OCI-LY7 (cell line): Measurements from ENCODE around the gene ARF3. TPM values are rescaled to one million over a fixed set of nuclear protein-coding genes. Genes with fewer than 3 reads are reported as not detected.

Experiments used
- BruUV-seq: library from RNA; stranded (reverse); fragments of 400-500 nt; replicated peaks from 2 replicates; lab custom pipeline; 2021; lab: Mats Ljungman, UMichigan
- CTCF ChIA-PET: fragments of 300-600 bp; sonication (Branson Sonifier 250); formaldehyde crosslinking; loops from one replicate; lab custom pipeline; 2022; ENCODE audit warnings: antibody characterized with exemption; ENCODE audit not compliant: unreplicated experiment; lab: Charles Lee
- POLR2A ChIA-PET: fragments of 300-600 bp; sonication (Branson Sonifier 250); formaldehyde crosslinking; loops from one replicate; lab custom pipeline; 2022; ENCODE audit warnings: antibody characterized with exemption; lab: Charles Lee
- DNase-seq: peaks from one replicate; pipeline ENCODE4 v3.0.0-alpha.2; 2015; ENCODE audit warnings: low spot score
- H2AFZ ChIP-seq: fragments of 200-600 bp; sonication (generic), shearing (Covaris generic); 2 replicates; pipeline ENCODE4 v1.6.1; 2014; ENCODE audit warnings: mild to moderate bottlenecking, antibody characterized with exemption, low read length, moderate library complexity
- H3K27ac ChIP-seq: fragments of 200-600 bp; sonication (generic); 2 replicates; pipeline ENCODE4 v1.5.1; 2014; ENCODE audit warnings: mixed run types, low read depth, mild to moderate bottlenecking, moderate library complexity, low read length, inconsistent platforms; ENCODE audit not compliant: poor library complexity, severe bottlenecking
- H3K36me3 ChIP-seq: fragments of 200-600 bp; sonication (generic); 2 replicates; pipeline ENCODE4 v1.6.1; 2014; ENCODE audit warnings: mild to moderate bottlenecking, antibody characterized with exemption, low read length, moderate library complexity, mixed read lengths; ENCODE audit not compliant: insufficient read depth
- H3K4me1 ChIP-seq: fragments of 200-600 bp; sonication (generic); 2 replicates; pipeline ENCODE4 v1.5.1; 2014; ENCODE audit warnings: mild to moderate bottlenecking, low read length; ENCODE audit not compliant: insufficient read depth, poor library complexity, severe bottlenecking
- H3K4me2 ChIP-seq: fragments of 200-600 bp; sonication (generic); 2 replicates; pipeline ENCODE4 v1.6.1; 2014; ENCODE audit warnings: mild to moderate bottlenecking, low read length
- H3K4me3 ChIP-seq: fragments of 200-600 bp; sonication (generic); 2 replicates; pipeline ENCODE4 v1.5.1; 2014; ENCODE audit warnings: mild to moderate bottlenecking, low read depth, low read length; ENCODE audit not compliant: poor library complexity, severe bottlenecking
- H3K79me2 ChIP-seq: fragments of 200-600 bp; sonication (generic); 2 replicates; pipeline ENCODE4 v1.6.1; 2016; ENCODE audit warnings: low read depth, mild to moderate bottlenecking, low read length, moderate library complexity, mixed read lengths; ENCODE audit not compliant: insufficient read depth
- H3K9me2 ChIP-seq: fragments of 200-600 bp; sonication (generic); 2 replicates; pipeline ENCODE4 v1.6.1; 2016; ENCODE audit warnings: mild to moderate bottlenecking, low read length, mixed read lengths; ENCODE audit not compliant: insufficient read depth
- H3K9me3 ChIP-seq: fragments of 200-600 bp; sonication (generic); 2 replicates; pipeline ENCODE4 v1.6.1; 2014; ENCODE audit warnings: mild to moderate bottlenecking, mixed run types, low read length, mixed read lengths
- H4K20me1 ChIP-seq: fragments of 200-600 bp; sonication (generic); 2 replicates; pipeline ENCODE4 v1.6.1; 2014; ENCODE audit warnings: mild to moderate bottlenecking, antibody characterized with exemption, low read length, moderate library complexity, mixed read lengths; ENCODE audit not compliant: insufficient read depth
- EZH2phosphoT487 ChIP-seq: fragments of 200-600 bp; sonication (generic); IDR thresholded peaks from 2 replicates; pipeline ENCODE4 v1.6.1; 2018; ENCODE audit warnings: low read depth, borderline replicate concordance, mild to moderate bottlenecking, mixed run types, antibody characterized with exemption, low read length, moderate library complexity, mixed read lengths
- intact Hi-C: fragments of 100-400 bp; cut with micrococcal nuclease; formaldehyde crosslinking; loops from one replicate; pipeline ENCODE4 v1.10.0; 2022; ENCODE audit not compliant: unreplicated experiment
- total RNA-seq, 2 experiments: library from RNA; depleted of rRNA in 1 of 2; stranded (reverse); fragments of >200 nt in 1 of 2; shearing (Covaris generic) in 1 of 2; gene quantifications; 2 replicates each; pipeline ENCODE4 v1.2.3, GENCODE V29; 2014 to 2022
- TF ChIP-seq, protein P1 (sequence below): fragments of 200-600 bp; sonication (generic); conservative IDR thresholded peaks from 2 replicates; pipeline ENCODE4 v1.5.1; 2014; ENCODE audit warnings: mild to moderate bottlenecking, antibody characterized with exemption, low read length, moderate library complexity, mixed read lengths

The ARF3 gene
- total RNA-seq, 2 experiments from 2014 or later, result 41.2 to 133 TPM

DNA sequence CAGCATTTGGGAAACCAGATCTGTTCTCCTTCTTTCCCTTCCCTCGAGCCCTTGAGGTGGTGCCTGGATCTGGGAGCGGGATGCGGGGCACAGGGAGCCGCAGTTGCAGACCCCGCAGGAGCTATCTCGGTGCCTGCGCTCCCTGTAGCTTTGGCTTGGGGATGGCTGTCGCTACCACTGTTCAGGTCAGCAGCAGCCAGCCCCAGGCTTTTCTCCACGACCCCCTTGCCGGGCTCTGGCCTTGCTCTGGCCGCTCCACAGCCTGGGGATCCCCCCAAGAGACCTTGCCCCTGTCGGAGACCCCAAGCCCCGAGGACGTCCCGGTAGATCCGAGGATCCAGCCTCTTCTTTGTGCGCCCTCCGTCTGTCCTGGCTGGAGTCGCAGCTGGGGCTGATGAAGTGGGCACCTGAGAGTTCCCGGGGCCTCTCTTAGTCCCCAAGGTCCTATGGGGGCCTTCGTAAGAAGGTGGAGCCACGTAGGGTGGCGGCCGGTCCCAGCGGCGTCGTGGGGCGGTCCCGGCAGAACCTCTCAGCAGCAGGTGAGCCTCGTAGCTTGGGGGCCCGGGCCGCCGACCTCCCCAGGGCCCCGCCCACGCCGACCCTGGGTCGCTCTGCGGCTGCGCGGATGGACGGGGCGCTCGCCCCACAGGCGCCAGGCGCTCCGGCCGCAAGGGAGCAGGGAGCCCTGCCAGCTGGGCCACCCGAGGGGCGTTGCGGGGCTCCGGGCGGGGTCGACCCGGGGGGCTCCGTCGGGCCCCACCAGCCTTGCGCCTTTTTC, 40.6 kb upstream of the ARF3 start:
- Histone ChIP-seq H3K4me1 (peaks cover 30% of the 10 kb centered on the region), H3K36me3 (peaks cover 15% of the 10 kb centered on the region), H3K79me2 (no peaks in the 10 kb centered on the region), H3K4me2 (peak overlapping the region; percentile 67), H3K9me3 (no peaks in the 10 kb centered on the region), H4K20me1 (no peaks in the 10 kb centered on the region), H3K4me3 (peak overlapping the region; percentile 34), H2AFZ (no peak overlapping the region), H3K27ac (no peak overlapping the region), H3K9me2 (no peaks in the 10 kb centered on the region)
- BruUV-seq, result no TSS peak
- POLR2A ChIA-PET, result interaction anchor here (1.0 to 1.2 kb wide), 3 partner anchors 20 to 74 kb away, joined by 4 read pairs; no protein-coding TSS in a partner anchor
- no peak for TF ChIP-seq EZH2phosphoT487
- TF ChIP-seq, protein P1, sequence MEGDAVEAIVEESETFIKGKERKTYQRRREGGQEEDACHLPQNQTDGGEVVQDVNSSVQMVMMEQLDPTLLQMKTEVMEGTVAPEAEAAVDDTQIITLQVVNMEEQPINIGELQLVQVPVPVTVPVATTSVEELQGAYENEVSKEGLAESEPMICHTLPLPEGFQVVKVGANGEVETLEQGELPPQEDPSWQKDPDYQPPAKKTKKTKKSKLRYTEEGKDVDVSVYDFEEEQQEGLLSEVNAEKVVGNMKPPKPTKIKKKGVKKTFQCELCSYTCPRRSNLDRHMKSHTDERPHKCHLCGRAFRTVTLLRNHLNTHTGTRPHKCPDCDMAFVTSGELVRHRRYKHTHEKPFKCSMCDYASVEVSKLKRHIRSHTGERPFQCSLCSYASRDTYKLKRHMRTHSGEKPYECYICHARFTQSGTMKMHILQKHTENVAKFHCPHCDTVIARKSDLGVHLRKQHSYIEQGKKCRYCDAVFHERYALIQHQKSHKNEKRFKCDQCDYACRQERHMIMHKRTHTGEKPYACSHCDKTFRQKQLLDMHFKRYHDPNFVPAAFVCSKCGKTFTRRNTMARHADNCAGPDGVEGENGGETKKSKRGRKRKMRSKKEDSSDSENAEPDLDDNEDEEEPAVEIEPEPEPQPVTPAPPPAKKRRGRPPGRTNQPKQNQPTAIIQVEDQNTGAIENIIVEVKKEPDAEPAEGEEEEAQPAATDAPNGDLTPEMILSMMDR, result no peak
- intact Hi-C loops, result loop anchor here (5.0 kb wide), 1 partner anchor 99 kb away; no protein-coding TSS in a partner anchor
- CTCF ChIA-PET, result interaction anchor here (0.5 to 2.0 kb wide), 2 partner anchors 17 to 22 kb away, joined by 4 to 9 read pairs; no protein-coding TSS in a partner anchor
- no peak for DNase-seq

DNA sequence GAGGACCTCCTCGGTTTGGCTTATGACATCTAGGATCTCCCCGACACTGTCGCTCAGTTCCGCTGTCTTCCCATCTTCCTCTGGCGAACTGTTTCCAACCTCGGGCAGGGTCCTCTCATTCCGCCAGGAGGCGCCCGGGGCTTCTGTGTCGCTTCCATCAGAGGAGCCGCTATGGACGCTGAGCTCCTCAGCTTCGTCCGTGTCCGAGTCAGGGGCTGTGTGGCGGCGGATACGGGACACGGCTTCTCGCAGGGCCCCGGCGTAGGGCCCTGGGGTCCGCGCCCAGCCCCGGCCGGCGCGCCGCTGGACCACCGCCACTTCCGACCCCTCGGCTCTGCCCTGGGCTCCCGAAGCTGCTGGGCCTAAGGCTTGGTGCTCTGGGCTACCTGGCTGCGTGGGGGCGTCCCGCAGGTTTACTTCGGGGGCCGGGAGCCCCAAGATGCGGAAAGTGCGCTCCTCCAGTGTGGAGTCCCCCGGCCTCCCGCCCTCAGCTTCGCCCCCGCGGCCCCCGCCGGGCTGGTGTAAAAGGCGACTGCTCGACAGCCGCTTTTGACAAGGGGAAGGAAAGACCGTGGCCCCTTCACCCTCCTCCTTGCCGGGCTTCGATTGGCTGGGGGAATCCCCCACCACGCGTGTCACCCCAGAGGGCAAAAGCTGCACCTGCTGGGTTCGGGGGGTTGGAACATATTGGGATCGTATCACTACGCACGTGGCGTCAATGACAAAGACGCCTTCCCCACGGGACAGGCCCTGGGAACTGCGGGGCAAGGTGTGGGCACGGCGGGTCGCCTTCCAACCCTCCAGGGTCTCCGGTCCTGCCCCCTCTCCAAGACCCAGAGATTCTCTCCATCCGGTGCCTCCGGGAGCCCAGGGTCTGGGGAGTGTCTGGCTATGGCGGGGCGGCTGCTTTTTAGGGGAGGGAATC, 39.8 kb upstream of the ARF3 start:
- CTCF ChIA-PET, result interaction anchor here (0.5 to 2.0 kb wide), 7 partner anchors 18 to 182 kb away, joined by 3 to 9 read pairs (median 4); no protein-coding TSS in a partner anchor
- Histone ChIP-seq H3K9me2 (no peaks in the 10 kb centered on the region), H3K27ac (no peak overlapping the region), H2AFZ (no peak overlapping the region; the same call in 1 of the 2 replicates), H3K36me3 (0 out of 2 replicates have a peak, but pooled peaks cover 7% of the 10 kb centered on the region), H3K4me2 (peak overlapping the region; percentile 67), H3K4me3 (peak overlapping the region; percentile 40), H3K4me1 (peaks cover 30% of the 10 kb centered on the region), H4K20me1 (no peaks in the 10 kb centered on the region), H3K79me2 (no peaks in the 10 kb centered on the region), H3K9me3 (no peaks in the 10 kb centered on the region)
- peak; percentile 71 for DNase-seq
- intact Hi-C loops, result loop anchor here (1.0 to 5.0 kb wide), 3 partner anchors 21 to 100 kb away; partner anchors contain the start of gene PRKAG1
- POLR2A ChIA-PET, result interaction anchor here (1.0 kb wide), 2 partner anchors 20 to 75 kb away, joined by 4 read pairs; no protein-coding TSS in a partner anchor
- TF ChIP-seq, protein P1, result peak; percentile 83
- peak; percentile 80; the same call in 1 of the 2 replicates for TF ChIP-seq EZH2phosphoT487
- no TSS peak for BruUV-seq
